Body of pancreas (tissue), 4 donors: ENCODE results near the gene CENATAC.

ENCODE experiments used
- POLR2A ChIP-seq, 3 donors: fragments of 450-650 bp; IDR thresholded peaks; one replicate each; pipeline ENCODE4 v1.6.1; 2016; ENCODE audit warnings: antibody characterized with exemption in 3 of 3, mild to moderate bottlenecking in 2 of 3
- TF ChIP-seq, protein P1 (sequence below), 7 experiments: fragments of 450-650 bp in 4 of 7; fragments of 200-600 bp in 3 of 7; sonication (generic) in 3 of 7; IDR thresholded peaks; one replicate each; pipeline ENCODE4 v1.5.1; 2016 to 2019; ENCODE audit warnings: antibody characterized with exemption in 7 of 7

DNA sequence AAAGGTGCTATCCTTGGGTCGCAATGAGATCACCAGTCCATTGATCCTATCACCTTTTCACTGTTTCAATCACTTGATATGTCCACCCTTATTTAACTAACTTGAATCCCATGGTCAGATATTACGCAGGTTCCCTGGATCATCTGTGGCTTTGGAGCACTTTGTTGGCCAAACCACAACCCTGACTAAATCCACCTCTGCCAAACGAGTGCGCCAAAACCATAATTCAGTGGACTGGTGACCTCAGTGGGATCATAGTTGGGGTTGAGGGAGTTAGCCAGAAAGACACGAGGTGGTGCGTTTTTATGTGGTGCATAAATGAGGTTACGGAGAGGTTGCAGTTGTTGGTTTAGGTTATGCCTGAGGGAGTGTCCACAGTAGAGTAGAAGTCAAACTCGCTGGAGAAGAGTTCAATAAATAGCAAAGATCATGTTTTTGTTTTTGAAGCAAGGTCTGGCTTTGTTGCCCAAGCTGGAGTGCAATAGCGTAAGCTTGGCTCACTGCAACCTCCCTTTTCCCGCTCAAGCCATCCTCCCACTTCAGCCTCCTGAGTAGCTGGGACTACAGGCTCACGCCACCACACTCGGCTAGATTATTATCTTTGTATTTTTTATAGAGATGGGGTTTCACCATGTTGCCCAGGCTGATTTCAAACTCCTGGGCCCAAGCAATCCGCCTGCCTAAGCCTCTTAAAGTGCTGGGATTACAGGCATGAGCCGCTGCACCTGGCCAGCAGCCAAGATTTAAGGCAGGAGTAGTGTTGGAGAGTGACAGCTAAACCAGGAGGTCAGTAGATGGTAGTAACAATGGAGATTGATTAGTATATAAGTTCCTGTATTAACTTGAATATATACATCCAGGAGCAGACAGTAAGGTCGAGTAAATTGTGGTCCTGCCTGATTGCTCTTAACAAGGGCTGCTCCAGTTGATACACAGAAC is 21.9 kb upstream of the CENATAC start:
- TF ChIP-seq POLR2A (IDR thresholded peaks at IDR 0.05), result no peak
- TF ChIP-seq, protein P1, sequence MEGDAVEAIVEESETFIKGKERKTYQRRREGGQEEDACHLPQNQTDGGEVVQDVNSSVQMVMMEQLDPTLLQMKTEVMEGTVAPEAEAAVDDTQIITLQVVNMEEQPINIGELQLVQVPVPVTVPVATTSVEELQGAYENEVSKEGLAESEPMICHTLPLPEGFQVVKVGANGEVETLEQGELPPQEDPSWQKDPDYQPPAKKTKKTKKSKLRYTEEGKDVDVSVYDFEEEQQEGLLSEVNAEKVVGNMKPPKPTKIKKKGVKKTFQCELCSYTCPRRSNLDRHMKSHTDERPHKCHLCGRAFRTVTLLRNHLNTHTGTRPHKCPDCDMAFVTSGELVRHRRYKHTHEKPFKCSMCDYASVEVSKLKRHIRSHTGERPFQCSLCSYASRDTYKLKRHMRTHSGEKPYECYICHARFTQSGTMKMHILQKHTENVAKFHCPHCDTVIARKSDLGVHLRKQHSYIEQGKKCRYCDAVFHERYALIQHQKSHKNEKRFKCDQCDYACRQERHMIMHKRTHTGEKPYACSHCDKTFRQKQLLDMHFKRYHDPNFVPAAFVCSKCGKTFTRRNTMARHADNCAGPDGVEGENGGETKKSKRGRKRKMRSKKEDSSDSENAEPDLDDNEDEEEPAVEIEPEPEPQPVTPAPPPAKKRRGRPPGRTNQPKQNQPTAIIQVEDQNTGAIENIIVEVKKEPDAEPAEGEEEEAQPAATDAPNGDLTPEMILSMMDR (IDR thresholded peaks at IDR 0.05), result no peak
